ENCODE data around the gene FAM118B. TPM values are rescaled to one million over a fixed set of nuclear protein-coding genes. Genes with fewer than 3 reads are reported as not detected.

FAM118B gene
- total and polyA plus RNA-seq, 7 donors: 13.3 to 46.7 (median 20.0) TPM

- no peak overlapping the region for H3K27ac ChIP-seq
- H3K36me3 ChIP-seq (ENCODE audit: insufficient read depth in 1 of 2, low read depth in 1 of 2): peaks cover 0 to 45% of the 10 kb centered on the region in 2 donors
- intact Hi-C loops (cut with DNase I): no loop called here
- peaks cover 12% of the 10 kb centered on the region for H3K4me1 ChIP-seq
- H3K9me3 ChIP-seq: peaks cover 4% of the 10 kb centered on the region
- ATAC-seq: no peak
- H3K4me3 ChIP-seq: no peak overlapping the region
- no peak for TF ChIP-seq CTCF (IDR thresholded peaks at IDR 0.05)
- no peak for DNase-seq
- no peaks in the 10 kb centered on the region for H3K27me3 ChIP-seq (ENCODE audit: insufficient read depth in 3 of 3, low read length in 2 of 3)
- 76 to 80% (median 80%) methylated on average over 8 of the region's 8 CpGs for WGBS, 3 donors
Observed at GRCh38 chr11:126176853-126177470, 34.6 kb upstream of the FAM118B start.

GRCh38 chr11:126181939-126182730 is 29.4 kb upstream of the FAM118B start:
- H3K36me3 ChIP-seq (ENCODE audit: insufficient read depth in 1 of 2, low read depth in 1 of 2): peaks cover 0 to 66% of the 10 kb centered on the region in 2 donors
- WGBS, 3 donors: 69 to 77% (median 76%) methylated on average over 13 of the region's 13 CpGs
- DNase-seq (no peak), ATAC-seq (no peak)
- intact Hi-C loops (cut with DNase I): no loop called here
- no peak overlapping the region for H3K27ac ChIP-seq
- peaks cover 4% of the 10 kb centered on the region for H3K9me3 ChIP-seq
- H3K27me3 ChIP-seq (ENCODE audit: insufficient read depth in 3 of 3, low read length in 2 of 3): no peaks in the 10 kb centered on the region
- peaks cover 10% of the 10 kb centered on the region for H3K4me1 ChIP-seq
- no peak for TF ChIP-seq CTCF (IDR thresholded peaks at IDR 0.05)
- H3K4me3 ChIP-seq: no peak overlapping the region

- H3K27ac ChIP-seq: no peak overlapping the region
- H3K9me3 ChIP-seq: peaks cover 4% of the 10 kb centered on the region
- intact Hi-C loops (cut with DNase I): no loop called here
- no peak for DNase-seq
- no peaks in the 10 kb centered on the region for H3K27me3 ChIP-seq (ENCODE audit: insufficient read depth in 3 of 3, low read length in 2 of 3)
- 88 to 93% (median 90%) methylated on average over 11 of the region's 11 CpGs for WGBS, 3 donors
- TF ChIP-seq CTCF (IDR thresholded peaks at IDR 0.05): no peak
- peaks cover 0 to 70% of the 10 kb centered on the region in 2 donors for H3K36me3 ChIP-seq (ENCODE audit: insufficient read depth in 1 of 2, low read depth in 1 of 2)
- H3K4me1 ChIP-seq: peaks cover 10% of the 10 kb centered on the region
- H3K4me3 ChIP-seq: no peak overlapping the region
- no peak for ATAC-seq
Observed at GRCh38 chr11:126182787-126183445, 28.7 kb upstream of the FAM118B start.

GRCh38 chr11:126185259-126186024 is 26.1 kb upstream of the FAM118B start:
- H3K36me3 ChIP-seq (ENCODE audit: insufficient read depth in 1 of 2, low read depth in 1 of 2): peaks cover 0 to 63% of the 10 kb centered on the region in 2 donors
- TF ChIP-seq CTCF (IDR thresholded peaks at IDR 0.05): no peak
- intact Hi-C loops (cut with DNase I): loop anchor here in 1 of 2 donors (2.0 kb wide), 1 partner anchor 123 kb away; the partner anchor contains the start of gene CDON
- H3K27me3 ChIP-seq (ENCODE audit: insufficient read depth in 3 of 3, low read length in 2 of 3): no peaks in the 10 kb centered on the region
- DNase-seq: no peak
- no peak overlapping the region for H3K4me3 ChIP-seq
- H3K9me3 ChIP-seq: peaks cover 4% of the 10 kb centered on the region
- H3K4me1 ChIP-seq: peaks cover 13% of the 10 kb centered on the region
- no peak overlapping the region for H3K27ac ChIP-seq
- ATAC-seq: no peak
- whole genome bisulfite sequencing, 3 donors: 77 to 81% (median 78%) methylated on average over 26 of the region's 26 CpGs
